H1 (cell line): ENCODE data around the gene PXT1. TPM values are rescaled to one million over a fixed set of nuclear protein-coding genes. Genes with fewer than 3 reads are reported as not detected.

ENCODE experiments used
- GABPA ChIP-seq: IDR thresholded peaks from 2 replicates; pipeline ENCODE4 v1.6.1; 2011; ENCODE audit warnings: mild to moderate bottlenecking, low read length, moderate library complexity, borderline replicate concordance; ENCODE audit not compliant: insufficient read depth
- RXRA ChIP-seq: IDR thresholded peaks from 2 replicates; pipeline ENCODE4 v1.6.1; 2011; ENCODE audit warnings: low read depth, mild to moderate bottlenecking, low read length, moderate library complexity; ENCODE audit not compliant: insufficient read depth
- SIX5 ChIP-seq: IDR thresholded peaks from 2 replicates; pipeline ENCODE4 v1.6.1; 2011; ENCODE audit warnings: mild to moderate bottlenecking, low read depth, low read length
- SP1 ChIP-seq: IDR thresholded peaks from 2 replicates; pipeline ENCODE4 v1.6.1; 2011; ENCODE audit warnings: low read depth, low read length
- SP4 ChIP-seq: IDR thresholded peaks from 2 replicates; pipeline ENCODE4 v1.6.1; 2012; ENCODE audit warnings: low read length, inconsistent platforms
- TAF1 ChIP-seq: IDR thresholded peaks from 2 replicates; pipeline ENCODE4 v1.6.1; 2011; ENCODE audit warnings: mild to moderate bottlenecking, low read depth, low read length
- polyA plus RNA-seq, 7 experiments: library from polyadenylated mRNA; depleted of rRNA in 3 of 7; stranded (reverse) in 5 of 7; unstranded in 2 of 7; fragments of >200 nt in 5 of 7; fragments of 200-250 nt in 2 of 7; gene quantifications; 1 replicate in 5 of 7; 2 replicates in 1 of 7; 4 replicates in 1 of 7; pipeline versions ENCODE4 v1.2.1 to v1.2.3, GENCODE V29; 2011 to 2013; ENCODE audit warnings: missing spikeins in 2 of 7, mixed read lengths in 2 of 7
- total RNA-seq: library from RNA; stranded (reverse); fragmentation: NEBNext Ultra II Directional; extraction: Animal tissue kit (Norgen Biotek cat#: 25700); gene quantifications from 2 replicates; pipeline ENCODE4 v1.2.1, GENCODE V29; 2021

The PXT1 gene
- total and polyA plus RNA-seq, 2 of the 8 experiments (the other 6 are each of a cell fraction or from before 2014, with no cell fraction given) = 0.06 TPM; not detected in 1

DNA sequence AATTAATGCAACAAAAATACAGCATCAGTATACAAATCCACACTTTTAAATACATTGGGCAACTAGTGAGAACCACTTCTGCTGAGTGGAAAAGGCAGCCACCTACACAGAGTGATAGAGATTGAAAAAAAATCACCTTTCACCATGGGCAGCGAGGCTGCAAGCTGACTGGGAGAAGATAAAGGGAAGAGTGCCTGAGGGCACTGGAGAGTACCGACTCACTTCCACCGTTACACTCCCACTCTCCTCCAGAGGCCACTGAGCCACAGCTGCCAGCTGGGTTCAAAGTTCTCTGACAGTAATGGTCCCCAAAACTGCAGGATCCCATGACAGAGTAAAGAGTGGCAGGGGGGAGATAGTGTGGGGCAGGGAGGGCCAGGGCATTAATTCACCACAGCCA is 24.1 kb downstream of the PXT1 start (continued):
- TF ChIP-seq RXRA = no peak
- no peak for TF ChIP-seq SP4
- no peak for TF ChIP-seq GABPA
- TF ChIP-seq SIX5 = no peak
- no peak for TF ChIP-seq SP1
- no peak for TF ChIP-seq TAF1
